ENCODE data around the gene SAPCD1.
"Not testable (repeated sequence)": the region's sequence is repeated elsewhere in the genome, so short reads cannot be mapped to it uniquely, and the experiment has no call there.

The SAPCD1 gene

GRCh38 chr6:31792761-31793171 is 30.3 kb downstream of the SAPCD1 start:
- no peak for DNase-seq (ENCODE audit: low read depth)
- H3K4me3 ChIP-seq (ENCODE audit: low read depth, low read length), result no peak overlapping the region
- TF ChIP-seq POLR2A (IDR thresholded peaks at IDR 0.05; ENCODE audit: extremely low read depth, insufficient read length), result no peak
- TF ChIP-seq, protein P1, sequence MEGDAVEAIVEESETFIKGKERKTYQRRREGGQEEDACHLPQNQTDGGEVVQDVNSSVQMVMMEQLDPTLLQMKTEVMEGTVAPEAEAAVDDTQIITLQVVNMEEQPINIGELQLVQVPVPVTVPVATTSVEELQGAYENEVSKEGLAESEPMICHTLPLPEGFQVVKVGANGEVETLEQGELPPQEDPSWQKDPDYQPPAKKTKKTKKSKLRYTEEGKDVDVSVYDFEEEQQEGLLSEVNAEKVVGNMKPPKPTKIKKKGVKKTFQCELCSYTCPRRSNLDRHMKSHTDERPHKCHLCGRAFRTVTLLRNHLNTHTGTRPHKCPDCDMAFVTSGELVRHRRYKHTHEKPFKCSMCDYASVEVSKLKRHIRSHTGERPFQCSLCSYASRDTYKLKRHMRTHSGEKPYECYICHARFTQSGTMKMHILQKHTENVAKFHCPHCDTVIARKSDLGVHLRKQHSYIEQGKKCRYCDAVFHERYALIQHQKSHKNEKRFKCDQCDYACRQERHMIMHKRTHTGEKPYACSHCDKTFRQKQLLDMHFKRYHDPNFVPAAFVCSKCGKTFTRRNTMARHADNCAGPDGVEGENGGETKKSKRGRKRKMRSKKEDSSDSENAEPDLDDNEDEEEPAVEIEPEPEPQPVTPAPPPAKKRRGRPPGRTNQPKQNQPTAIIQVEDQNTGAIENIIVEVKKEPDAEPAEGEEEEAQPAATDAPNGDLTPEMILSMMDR (IDR thresholded peaks at IDR 0.05; ENCODE audit: low read depth, low read length), result no peak
- no peak for TF ChIP-seq MYC (IDR thresholded peaks at IDR 0.05; ENCODE audit: low read depth, low read length)
- TF ChIP-seq MAX (IDR thresholded peaks at IDR 0.05; ENCODE audit: low read depth, low read length), result no peak

GRCh38 chr6:31793927-31794245 is 31.4 kb downstream of the SAPCD1 start:
- not testable (repeated sequence) for DNase-seq (ENCODE audit: low read depth)
- peak overlapping the region; percentile 75 for H3K4me3 ChIP-seq (ENCODE audit: low read depth, low read length)

- TF ChIP-seq, protein P1 (IDR thresholded peaks at IDR 0.05; ENCODE audit: low read depth, low read length), result no peak
- TF ChIP-seq POLR2A (IDR thresholded peaks at IDR 0.05; ENCODE audit: extremely low read depth, insufficient read length), result no peak
- no peak for TF ChIP-seq MYC (IDR thresholded peaks at IDR 0.05; ENCODE audit: low read depth, low read length)
- no peak for TF ChIP-seq MAX (IDR thresholded peaks at IDR 0.05; ENCODE audit: low read depth, low read length)
- peak; percentile 58 for DNase-seq (ENCODE audit: low read depth)
- peak overlapping the region; percentile 75 for H3K4me3 ChIP-seq (ENCODE audit: low read depth, low read length)
These were observed 31.9 kb downstream of the SAPCD1 start for GRCh38 chr6:31794294-31794865.

DNA sequence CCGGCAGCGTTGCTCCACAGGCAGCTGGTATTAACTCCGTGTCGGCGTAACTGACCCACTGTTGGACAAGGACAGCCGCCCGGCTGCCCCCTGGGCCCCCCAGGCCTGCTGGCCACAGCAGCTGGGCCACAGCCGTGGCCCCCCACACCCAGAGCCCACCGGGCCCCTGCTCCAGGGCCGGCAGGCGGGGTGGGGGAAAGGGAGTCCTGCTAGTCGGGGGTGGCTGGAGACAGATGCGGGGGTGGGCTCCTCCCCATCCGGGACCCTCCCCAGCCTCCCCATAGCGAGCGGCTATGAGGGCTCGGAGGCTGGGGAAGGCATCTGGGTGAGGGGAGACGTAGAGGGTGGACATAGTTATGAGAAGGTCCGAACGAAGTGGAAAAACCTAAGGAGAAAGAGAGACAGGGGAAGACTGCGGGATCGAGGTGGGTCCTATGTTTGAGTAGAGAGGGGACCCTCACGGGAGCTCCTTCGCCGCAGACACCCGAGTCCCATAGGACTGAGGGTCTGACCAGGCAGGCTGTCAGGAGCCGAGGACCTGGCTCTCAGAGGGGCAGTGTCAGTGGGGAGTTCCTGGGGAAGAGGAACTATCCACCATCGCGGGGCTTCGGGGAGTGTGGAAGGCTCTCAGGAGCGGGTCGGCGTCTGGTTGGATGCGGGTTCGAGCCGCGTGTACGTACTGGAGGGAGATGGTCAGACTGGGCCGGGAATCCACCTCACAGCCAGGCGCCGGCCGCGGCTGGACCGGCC is 32.6 kb downstream of the SAPCD1 start:
- no peak for TF ChIP-seq MYC (IDR thresholded peaks at IDR 0.05; ENCODE audit: low read depth, low read length)
- peak overlapping the region; percentile 75 for H3K4me3 ChIP-seq (ENCODE audit: low read depth, low read length)
- peak; percentile 54 for DNase-seq (ENCODE audit: low read depth)

GRCh38 chr6:31795616-31796298 is 33.3 kb downstream of the SAPCD1 start, which contains the start of gene VARS1:
VARS1 (minus strand) TSS chr6:31795752; CDS start chr6:31795217, 535 bp downstream.
- TF ChIP-seq POLR2A (IDR thresholded peaks at IDR 0.05; ENCODE audit: extremely low read depth, insufficient read length), result peak; percentile 25
- TF ChIP-seq, protein P1 (IDR thresholded peaks at IDR 0.05; ENCODE audit: low read depth, low read length), result peak; percentile 92
- peak; percentile 87 for TF ChIP-seq MYC (IDR thresholded peaks at IDR 0.05; ENCODE audit: low read depth, low read length)
- TF ChIP-seq MAX (IDR thresholded peaks at IDR 0.05; ENCODE audit: low read depth, low read length), result peak; percentile 96
- DNase-seq (ENCODE audit: low read depth), result peak; percentile 98
- H3K4me3 ChIP-seq (ENCODE audit: low read depth, low read length), result peak within 1 kb of the TSS; percentile 75

GRCh38 chr6:31796993-31797385 is 34.5 kb downstream of the SAPCD1 start:
- TF ChIP-seq, protein P1 (IDR thresholded peaks at IDR 0.05; ENCODE audit: low read depth, low read length), result no peak
- TF ChIP-seq MAX (IDR thresholded peaks at IDR 0.05; ENCODE audit: low read depth, low read length) (no peak), POLR2A (IDR thresholded peaks at IDR 0.05; ENCODE audit: extremely low read depth, insufficient read length) (no peak), MYC (IDR thresholded peaks at IDR 0.05; ENCODE audit: low read depth, low read length) (no peak)

More at GRCh38 chr6:31796993-31797385, 34.5 kb downstream of the SAPCD1 start:
- H3K4me3 ChIP-seq (ENCODE audit: low read depth, low read length), result no peak overlapping the region
- DNase-seq (ENCODE audit: low read depth), result no peak

Data from NB4 (cell line).